Keratinocyte (primary cell): ENCODE measurements around the gene RAD18. TPM values are rescaled to one million over a fixed set of nuclear protein-coding genes. Genes with fewer than 3 reads are reported as not detected.

Experiments used
- DNase-seq: peaks from one replicate; pipeline ENCODE4 v3.0.0-alpha.2; 2011; ENCODE audit warnings: low read depth, missing footprints, low spot score
- FAIRE-seq: peaks from 2 replicates; lab custom pipeline; 2011; peaks lifted over from hg19 to GRCh38; lab: Jason Lieb, UNC
- H2AFZ ChIP-seq: 2 replicates; pipeline ENCODE4 v1.6.0; 2012; ENCODE audit warnings: low read length, control low read depth, inconsistent platforms; ENCODE audit not compliant: control insufficient read depth
- H3K27ac ChIP-seq: 2 replicates; pipeline ENCODE4 v1.5.1; 2011; ENCODE audit warnings: low read length; ENCODE audit not compliant: control insufficient read depth, insufficient read depth
- H3K27me3 ChIP-seq: 3 replicates; pipeline ENCODE4 v1.6.0; 2011; ENCODE audit warnings: low read length; ENCODE audit not compliant: control insufficient read depth, insufficient read depth; ENCODE audit errors: extremely low read depth
- H3K36me3 ChIP-seq, 2 experiments: 2 replicates in 1 of 2; 3 replicates in 1 of 2; pipeline ENCODE4 v1.5.1; 2011; ENCODE audit warnings: low read length in 2 of 2, mild to moderate bottlenecking in 1 of 2; ENCODE audit not compliant: control insufficient read depth in 2 of 2, insufficient read depth in 2 of 2; ENCODE audit errors: extremely low read depth in 1 of 2
- H3K4me1 ChIP-seq: 3 replicates; pipeline ENCODE4 v1.5.1; 2011; ENCODE audit warnings: low read length; ENCODE audit not compliant: control insufficient read depth, insufficient read depth; ENCODE audit errors: extremely low read depth
- H3K4me2 ChIP-seq: 3 replicates; pipeline ENCODE4 v1.6.0; 2011; ENCODE audit warnings: low read depth, low read length; ENCODE audit not compliant: control insufficient read depth, insufficient read depth; ENCODE audit errors: extremely low read depth
- H3K4me3 ChIP-seq, 3 experiments: fragments of 200-600 bp in 1 of 3; sonication (generic) in 1 of 3; 2 replicates in 2 of 3; 3 replicates in 1 of 3; pipeline ENCODE4 v1.5.1; 2011 to 2016; ENCODE audit warnings: low read length in 3 of 3, mild to moderate bottlenecking in 3 of 3, control low read depth in 2 of 3, inconsistent platforms in 1 of 3, low read depth in 1 of 3, mixed read lengths in 1 of 3, mixed run types in 1 of 3, moderate library complexity in 1 of 3; ENCODE audit not compliant: control insufficient read depth in 2 of 3, insufficient read depth in 2 of 3; ENCODE audit errors: extremely low read depth in 1 of 3
- H3K79me2 ChIP-seq: 2 replicates; pipeline ENCODE4 v1.6.0; 2012; ENCODE audit warnings: low read length; ENCODE audit not compliant: control insufficient read depth, insufficient read depth
- H3K9ac ChIP-seq: 3 replicates; pipeline ENCODE4 v1.6.0; 2011; ENCODE audit warnings: low read length; ENCODE audit not compliant: control insufficient read depth, insufficient read depth; ENCODE audit errors: extremely low read depth
- H3K9me1 ChIP-seq: 3 replicates; pipeline ENCODE4 v1.6.0; 2011; ENCODE audit warnings: low read length; ENCODE audit not compliant: control insufficient read depth, insufficient read depth; ENCODE audit errors: extremely low read depth
- H3K9me3 ChIP-seq: 2 replicates; pipeline ENCODE4 v1.5.1; 2012; ENCODE audit warnings: low read depth, low read length; ENCODE audit not compliant: control insufficient read depth
- H4K20me1 ChIP-seq: 3 replicates; pipeline ENCODE4 v1.6.0; 2011; ENCODE audit warnings: low read length; ENCODE audit not compliant: control insufficient read depth, insufficient read depth; ENCODE audit errors: extremely low read depth
- EZH2 ChIP-seq: IDR thresholded peaks from one replicate; pipeline ENCODE4 v1.6.1; 2012; ENCODE audit warnings: inconsistent platforms, mild to moderate bottlenecking, low read length, moderate library complexity
- dilution Hi-C: fragments of 300-500 bp; cut with MboI; formaldehyde crosslinking; loops from one replicate; pipeline ENCODE4 v1.7.0; 2020; ENCODE audit warnings: low sequenced_read_pairs; ENCODE audit not compliant: extremely low pct_ligation_motif_present
- polyA plus RNA-seq, 5 experiments: library from polyadenylated mRNA; depleted of rRNA in 3 of 5; stranded (reverse) in 3 of 5; stranded (forward) in 1 of 5; unstranded in 1 of 5; fragments of >200 nt; gene quantifications; 1 replicate in 1 of 5; 2 replicates in 3 of 5; 3 replicates in 1 of 5; pipeline versions ENCODE4 v1.2.1 to v1.2.3, GENCODE V29; 2011 to 2012; ENCODE audit warnings: missing spikeins in 2 of 5, low read depth in 1 of 5, low replicate concordance in 1 of 5
- TF ChIP-seq, protein P1 (sequence below), 3 experiments: IDR thresholded peaks in 1 of 3; conservative IDR thresholded peaks in 1 of 3; optimal IDR thresholded peaks in 1 of 3; 2 replicates in 2 of 3; 3 replicates in 1 of 3; pipeline versions ENCODE3 to v1.5.1; 2011; ENCODE audit warnings: low read length in 3 of 3, mild to moderate bottlenecking in 3 of 3, moderate library complexity in 2 of 3, control low read depth in 1 of 3, inconsistent platforms in 1 of 3; ENCODE audit not compliant: insufficient read depth in 2 of 3; ENCODE audit errors: extremely low read depth in 1 of 3

The RAD18 gene
- polyA plus RNA-seq, 1 donor (not counting 4 experiments of a cell fraction or from before 2014, with no cell fraction given) = 16.0 TPM

- H3K9ac ChIP-seq = no peak overlapping the region
- H3K79me2 ChIP-seq = no peaks in the 10 kb centered on the region
- no peaks in the 10 kb centered on the region for H3K4me1 ChIP-seq
- dilution Hi-C loops = loop anchor here (25.0 kb wide), 1 partner anchor 328 kb away; no protein-coding TSS in a partner anchor
- H3K9me3 ChIP-seq = no peaks in the 10 kb centered on the region
- FAIRE-seq (no peak), DNase-seq (no peak)
- H2AFZ ChIP-seq = no peak overlapping the region
- no peaks in the 10 kb centered on the region for H3K9me1 ChIP-seq
- no peak overlapping the region for H3K4me2 ChIP-seq
- H3K36me3 ChIP-seq = no peaks in the 10 kb centered on the region
- H3K27me3 ChIP-seq = peaks cover 4% of the 10 kb centered on the region
- H3K27ac ChIP-seq = no peak overlapping the region
- TF ChIP-seq, protein P1, sequence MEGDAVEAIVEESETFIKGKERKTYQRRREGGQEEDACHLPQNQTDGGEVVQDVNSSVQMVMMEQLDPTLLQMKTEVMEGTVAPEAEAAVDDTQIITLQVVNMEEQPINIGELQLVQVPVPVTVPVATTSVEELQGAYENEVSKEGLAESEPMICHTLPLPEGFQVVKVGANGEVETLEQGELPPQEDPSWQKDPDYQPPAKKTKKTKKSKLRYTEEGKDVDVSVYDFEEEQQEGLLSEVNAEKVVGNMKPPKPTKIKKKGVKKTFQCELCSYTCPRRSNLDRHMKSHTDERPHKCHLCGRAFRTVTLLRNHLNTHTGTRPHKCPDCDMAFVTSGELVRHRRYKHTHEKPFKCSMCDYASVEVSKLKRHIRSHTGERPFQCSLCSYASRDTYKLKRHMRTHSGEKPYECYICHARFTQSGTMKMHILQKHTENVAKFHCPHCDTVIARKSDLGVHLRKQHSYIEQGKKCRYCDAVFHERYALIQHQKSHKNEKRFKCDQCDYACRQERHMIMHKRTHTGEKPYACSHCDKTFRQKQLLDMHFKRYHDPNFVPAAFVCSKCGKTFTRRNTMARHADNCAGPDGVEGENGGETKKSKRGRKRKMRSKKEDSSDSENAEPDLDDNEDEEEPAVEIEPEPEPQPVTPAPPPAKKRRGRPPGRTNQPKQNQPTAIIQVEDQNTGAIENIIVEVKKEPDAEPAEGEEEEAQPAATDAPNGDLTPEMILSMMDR (optimal IDR thresholded peaks at IDR 0.05 in 1 of 3, IDR thresholded peaks at IDR 0.05 in 1 of 3, conservative IDR thresholded peaks at IDR 0.05 in 1 of 3; ENCODE audit: extremely low read depth in 1 of 3, insufficient read depth in 2 of 3, low read length in 3 of 3) = no peak
- H3K4me3 ChIP-seq = no peak overlapping the region
- no peaks in the 10 kb centered on the region for H4K20me1 ChIP-seq
Measured at GRCh38 chr3:8984081-8984480, 20.8 kb upstream of the RAD18 start.

GRCh38 chr3:8983591-8983990 lies 20.3 kb upstream of the RAD18 start:
- no peak overlapping the region for H3K9ac ChIP-seq
- H3K9me1 ChIP-seq = no peaks in the 10 kb centered on the region
- H3K4me1 ChIP-seq = no peaks in the 10 kb centered on the region
- no peak for DNase-seq
- H4K20me1 ChIP-seq = no peaks in the 10 kb centered on the region
- H3K36me3 ChIP-seq = no peaks in the 10 kb centered on the region
- no peak overlapping the region for H3K4me2 ChIP-seq
- dilution Hi-C loops = loop anchor here (25.0 kb wide), 1 partner anchor 329 kb away; no protein-coding TSS in a partner anchor
- H3K9me3 ChIP-seq = no peaks in the 10 kb centered on the region
- H2AFZ ChIP-seq = no peak overlapping the region
- H3K79me2 ChIP-seq = no peaks in the 10 kb centered on the region
- peaks cover 4% of the 10 kb centered on the region for H3K27me3 ChIP-seq
- no peak overlapping the region for H3K4me3 ChIP-seq
- TF ChIP-seq, protein P1 (optimal IDR thresholded peaks at IDR 0.05 in 1 of 3, IDR thresholded peaks at IDR 0.05 in 1 of 3, conservative IDR thresholded peaks at IDR 0.05 in 1 of 3; ENCODE audit: extremely low read depth in 1 of 3, insufficient read depth in 2 of 3, low read length in 3 of 3) = no peak
- TF ChIP-seq EZH2 = no peak
- no peak for FAIRE-seq
- no peak overlapping the region for H3K27ac ChIP-seq
